MM.1S (cell line): ENCODE data around the gene NAA11.

Source experiments
- CTCF ChIP-seq: fragments of 300-600 bp; sonication (generic); IDR thresholded peaks from 2 replicates; pipeline ENCODE4 v1.5.1; 2016; ENCODE audit warnings: antibody characterized with exemption, low read length, mixed read lengths
- EZH2 ChIP-seq: fragments of 300-600 bp; sonication (generic); optimal IDR thresholded peaks from 2 replicates; pipeline ENCODE3; 2017; ENCODE audit warnings: low read depth, mild to moderate bottlenecking, antibody characterized with exemption, low read length, mixed read lengths
- EZH2phosphoT487 ChIP-seq: fragments of 300-600 bp; sonication (generic); IDR thresholded peaks from 2 replicates; pipeline ENCODE4 v1.6.1; 2018; ENCODE audit warnings: antibody characterized with exemption, low read length

GRCh38 chr4:79287076-79287475, 38.8 kb downstream of the NAA11 start:
- TF ChIP-seq CTCF (no peak), EZH2phosphoT487 (no peak), EZH2 (no peak)
